Ovary (tissue), 3 donors: ENCODE data around the gene MEMO1.

Experiments
- CTCF ChIP-seq, 3 donors: fragments of 450-650 bp in 2 of 3; fragments of 200-600 bp in 1 of 3; IDR thresholded peaks; one replicate each; pipeline versions ENCODE4 v1.5.1 to v1.8.0; 2016 to 2022; ENCODE audit warnings: antibody characterized with exemption in 3 of 3, mild to moderate bottlenecking in 1 of 3
- POLR2A ChIP-seq: fragments of 450-650 bp; IDR thresholded peaks from one replicate; pipeline ENCODE4 v1.6.1; 2017; ENCODE audit warnings: antibody characterized with exemption, mild to moderate bottlenecking, moderate library complexity
- donor health status: DM: no; HTN: no; CAD: no.

- TF ChIP-seq CTCF (IDR thresholded peaks at IDR 0.05) (no peak), POLR2A (no peak)
Observed at GRCh38 chr2:31874071-31874470, 136.7 kb downstream of the MEMO1 start.
